Lower leg skin (tissue), 4 donors: Measurements from ENCODE around the gene SPAG9. TPM values are rescaled to one million over a fixed set of nuclear protein-coding genes. Genes with fewer than 3 reads are reported as not detected.

Source experiments
- DNase-seq, 2 donors: peaks; one replicate each; pipeline ENCODE4 v3.0.0-alpha.2; 2019; ENCODE audit warnings: low spot score in 2 of 2
- H3K4me3 ChIP-seq: fragments of 200-600 bp; sonication (generic); 2 replicates; pipeline ENCODE4 v1.5.1; 2017; ENCODE audit warnings: mild to moderate bottlenecking, low read depth; ENCODE audit not compliant: poor library complexity, severe bottlenecking
- CTCF ChIP-seq, 3 donors: fragments of 450-650 bp; IDR thresholded peaks; one replicate each; pipeline ENCODE4 v1.5.1; 2016; ENCODE audit warnings: antibody characterized with exemption in 3 of 3, mild to moderate bottlenecking in 3 of 3, moderate library complexity in 2 of 3
- POLR2A ChIP-seq, 2 donors: fragments of 450-650 bp; IDR thresholded peaks; one replicate each; pipeline ENCODE4 v1.6.1; 2016 to 2017; ENCODE audit warnings: antibody characterized with exemption in 2 of 2, mild to moderate bottlenecking in 1 of 2, moderate library complexity in 1 of 2
- WGBS, 2 donors: methylation state at CpG; one replicate each; pipeline ENCODE4 v1.1.5; 2018; 5-methylcytosine and 5-hydroxymethylcytosine counted together
- intact Hi-C: fragments of 100-400 bp; cut with DNase I; formaldehyde crosslinking; loops from one replicate; pipeline ENCODE4 v1.15.0; 2023; ENCODE audit warnings: low total_unique reads
- total RNA-seq, 4 donors: library from RNA; depleted of rRNA; stranded (reverse); fragments of >200 nt; gene quantifications; one replicate each; pipeline ENCODE4 v1.1.0, GENCODE V29; 2016

Gene SPAG9
- total RNA-seq, 4 donors from 2014 or later, result 63.7 to 106 (median 69.3) TPM

- no peak for TF ChIP-seq POLR2A (IDR thresholded peaks at IDR 0.05)
- no peak for TF ChIP-seq CTCF (IDR thresholded peaks at IDR 0.05)
Measured at GRCh38 chr17:51071556-51071955, 49.1 kb downstream of the SPAG9 start.

GRCh38 chr17:51065466-51065865, 55.2 kb downstream of the SPAG9 start:
- TF ChIP-seq CTCF (IDR thresholded peaks at IDR 0.05) (no peak), POLR2A (IDR thresholded peaks at IDR 0.05) (no peak)
- H3K4me3 ChIP-seq, result no peak overlapping the region
- intact Hi-C loops, result no loop called here
- DNase-seq, result no peak
- 92 to 100% methylated on average over 1 of the region's 1 CpG for WGBS, 2 donors

More at GRCh38 chr17:51071556-51071955, 49.1 kb downstream of the SPAG9 start:
- no peak for DNase-seq
- H3K4me3 ChIP-seq, result no peak overlapping the region
- intact Hi-C loops, result no loop called here

GRCh38 chr17:51064061-51064735, 56.5 kb downstream of the SPAG9 start:
- TF ChIP-seq POLR2A (IDR thresholded peaks at IDR 0.05) (no peak), CTCF (IDR thresholded peaks at IDR 0.05) (no peak)
- no peak overlapping the region for H3K4me3 ChIP-seq
- intact Hi-C loops, result no loop called here
- WGBS, 2 donors, result 38 to 52% methylated on average over 1 of the region's 1 CpG
- DNase-seq, result no peak

- TF ChIP-seq POLR2A (IDR thresholded peaks at IDR 0.05), result no peak
- TF ChIP-seq CTCF (IDR thresholded peaks at IDR 0.05), result no peak
- 84 to 95% methylated on average over 5 of the region's 5 CpGs for WGBS, 2 donors
- no peak for DNase-seq
- intact Hi-C loops, result no loop called here
- no peak overlapping the region for H3K4me3 ChIP-seq
Measured at GRCh38 chr17:51060396-51060795, 60.3 kb downstream of the SPAG9 start.

- DNase-seq, result no peak
- H3K4me3 ChIP-seq, result no peak overlapping the region
- intact Hi-C loops, result no loop called here
- 68 to 73% methylated on average over 2 of the region's 2 CpGs for WGBS, 2 donors
- TF ChIP-seq CTCF (IDR thresholded peaks at IDR 0.05) (no peak), POLR2A (IDR thresholded peaks at IDR 0.05) (no peak)
Measured at GRCh38 chr17:51059781-51060180, 60.9 kb downstream of the SPAG9 start.

GRCh38 chr17:51057534-51057933, 63.1 kb downstream of the SPAG9 start:
- TF ChIP-seq CTCF (IDR thresholded peaks at IDR 0.05) (no peak), POLR2A (IDR thresholded peaks at IDR 0.05) (no peak)
- H3K4me3 ChIP-seq, result no peak overlapping the region
- intact Hi-C loops, result no loop called here
- 75 to 82% methylated on average over 3 of the region's 3 CpGs for WGBS, 2 donors
- DNase-seq, result no peak
